Coronary artery (tissue), 2 donors: ENCODE data around the gene DGKG.

Experiments used
- DNase-seq: peaks from one replicate; pipeline ENCODE4 v3.0.0-alpha.2; 2017; ENCODE audit warnings: low spot score
- H3K27ac ChIP-seq, 2 donors: fragments of 200-600 bp; sonication (generic); one replicate each; pipeline ENCODE4 v1.5.1; 2016 to 2019
- H3K4me3 ChIP-seq: fragments of 200-600 bp; sonication (generic); 2 replicates; pipeline ENCODE4 v1.5.1; 2016; ENCODE audit warnings: mild to moderate bottlenecking, moderate library complexity
- CTCF ChIP-seq: fragments of 200-600 bp; sonication (generic); IDR thresholded peaks from one replicate; pipeline ENCODE4 v1.5.1; 2019; ENCODE audit warnings: antibody characterized with exemption

Gene DGKG

GRCh38 chr3:186394566-186395217 is 32.7 kb upstream of the DGKG start:
- no peak overlapping the region for H3K4me3 ChIP-seq
- TF ChIP-seq CTCF: no peak
- no peak overlapping the region for H3K27ac ChIP-seq
- no peak for DNase-seq

GRCh38 chr3:186386883-186387560 is 25.0 kb upstream of the DGKG start:
- H3K27ac ChIP-seq: no peak overlapping the region
- TF ChIP-seq CTCF: no peak
- no peak overlapping the region for H3K4me3 ChIP-seq
- DNase-seq: peak; percentile 12

- no peak overlapping the region for H3K4me3 ChIP-seq
- H3K27ac ChIP-seq: no peak overlapping the region
- TF ChIP-seq CTCF: no peak
- DNase-seq: peak; percentile 33
Measured at GRCh38 chr3:186385856-186386602, 24.0 kb upstream of the DGKG start.

GRCh38 chr3:186383026-186383993 is 21.3 kb upstream of the DGKG start:
- DNase-seq: peak; percentile 49
- Histone ChIP-seq H3K27ac (peak overlapping the region in 1 of 2 donors; percentile 64), H3K4me3 (peak overlapping the region; percentile 55)
- no peak for TF ChIP-seq CTCF

- no peak for TF ChIP-seq CTCF
- H3K4me3 ChIP-seq: no peak overlapping the region
- no peak overlapping the region for H3K27ac ChIP-seq
- DNase-seq: peak; percentile 9
Measured at GRCh38 chr3:186382217-186382885, 20.3 kb upstream of the DGKG start.
